Measurements from ENCODE around the gene HAO1. TPM values are rescaled to one million over a fixed set of nuclear protein-coding genes. Genes with fewer than 3 reads are reported as not detected.
"Not testable (repeated sequence)": the region's sequence is repeated elsewhere in the genome, so short reads cannot be mapped to it uniquely, and the experiment has no call there.

The HAO1 gene
- total and polyA plus RNA-seq, 2 of the 4 experiments (the other 2 are of a cell fraction), result not detected

DNA sequence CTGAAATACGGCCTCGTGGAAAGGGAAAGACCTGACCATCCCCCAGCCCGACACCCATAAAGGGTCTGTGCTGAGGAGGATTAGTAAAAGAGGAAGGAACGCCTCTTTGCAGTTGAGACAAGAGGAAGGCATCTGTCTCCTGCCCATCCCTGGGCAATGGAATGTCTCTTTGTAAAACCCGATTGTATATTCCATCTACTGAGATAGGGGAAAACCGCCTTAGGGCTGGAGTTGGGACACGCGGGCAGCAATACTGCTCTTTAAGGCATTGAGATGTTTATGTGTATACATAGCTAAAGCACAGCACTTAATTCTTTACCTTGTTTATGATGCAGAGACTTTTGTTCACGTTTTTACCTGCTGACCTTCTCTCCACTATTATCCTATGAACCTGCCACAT, 16.3 kb upstream of the HAO1 start:
- in situ Hi-C loops (cut with MboI; ENCODE audit: low sequenced_read_pairs); ATAC-seq (ENCODE audit: low read depth); H3K23ac ChIP-seq (ENCODE audit: low read depth, low read length); POLR2A ChIA-PET (ENCODE audit: unreplicated experiment); H3K4me1 ChIP-seq (ENCODE audit: control insufficient read depth, insufficient read depth, low read length); H2AK9ac ChIP-seq (replicated peaks; ENCODE audit: low read depth, low read length, poor library complexity); H3K18ac ChIP-seq (ENCODE audit: low read depth, low read length); H2BK15ac ChIP-seq (ENCODE audit: low read depth, low read length); H3K56ac ChIP-seq (ENCODE audit: extremely low read depth, insufficient read depth, low read length); intact Hi-C loops (cut with micrococcal nuclease); H3K4me3 ChIP-seq (ENCODE audit: insufficient read depth, low read depth, low read length); CTCF ChIA-PET; H3K27ac ChIP-seq (ENCODE audit: insufficient read depth, low read length); H3K9ac ChIP-seq (ENCODE audit: low read depth, low read length); H4K8ac ChIP-seq (ENCODE audit: low read depth in 2 of 2, low read length in 2 of 2); H3K4me2 ChIP-seq (ENCODE audit: low read depth, low read length); dilution Hi-C loops (cut with HindIII; ENCODE audit: low sequenced_read_pairs, unreplicated experiment); H2AK5ac ChIP-seq (ENCODE audit: low read depth, low read length); H4K20me1 ChIP-seq (ENCODE audit: insufficient read depth, low read length); DNase-seq; H3K14ac ChIP-seq (replicated peaks; ENCODE audit: low read depth, low read length); H2BK5ac ChIP-seq (ENCODE audit: low read depth, low read length, poor library complexity, severe bottlenecking); BruUV-seq (replicated peaks); H3K79me1 ChIP-seq (ENCODE audit: low read depth in 1 of 2, low read length in 2 of 2); H3K9me1 ChIP-seq (ENCODE audit: insufficient read depth, low read length); H3K4ac ChIP-seq (ENCODE audit: low read depth, low read length); H3K36me3 ChIP-seq (ENCODE audit: control insufficient read depth, insufficient read depth, low read length); H2BK120ac ChIP-seq (ENCODE audit: low read depth, low read length); H4K91ac ChIP-seq (ENCODE audit: insufficient read depth, low read depth, low read length); H3K27me3 ChIP-seq (ENCODE audit: control insufficient read depth, insufficient read depth, low read length); H4K5ac ChIP-seq (ENCODE audit: low read depth, low read length); H2BK20ac ChIP-seq (ENCODE audit: low read depth, low read length); H3K9me3 ChIP-seq (ENCODE audit: control insufficient read depth, insufficient read depth, low read length); H2AFZ ChIP-seq (replicated peaks; ENCODE audit: low read length, poor library complexity): not testable (repeated sequence)
- WGBS, 2 experiments (ENCODE audit: extremely low coverage in 2 of 2, insufficient read length in 1 of 2), result no CpG with 5 or more reads among the region's 9 CpGs

Measured in IMR-90 (cell line).